Mesothelial cell of epicardium (in vitro differentiated cells): ENCODE results near the gene CFAP69. TPM values are rescaled to one million over a fixed set of nuclear protein-coding genes. Genes with fewer than 3 reads are reported as not detected.

Experiments used
- DNase-seq, 2 experiments: peaks; one replicate each; pipeline ENCODE4 v3.0.0; 2021; ENCODE audit warnings: low spot score in 2 of 2; ENCODE audit not compliant: unreplicated experiment in 2 of 2
- H3K27ac Mint-ChIP-seq: 2 replicates; pipeline ENCODE4 v1.8.0; 2021; ENCODE audit warnings: mixed read lengths
- H3K27me3 Mint-ChIP-seq: 2 replicates; pipeline ENCODE4 v1.8.0; 2021; ENCODE audit warnings: low read depth, mixed read lengths
- H3K36me3 Mint-ChIP-seq: 2 replicates; pipeline ENCODE4 v1.8.0; 2021; ENCODE audit warnings: mixed read lengths
- H3K4me1 Mint-ChIP-seq: 2 replicates; pipeline ENCODE4 v1.8.0; 2021; ENCODE audit warnings: mixed read lengths
- H3K4me3 Mint-ChIP-seq: 2 replicates; pipeline ENCODE4 v1.8.0; 2021; ENCODE audit warnings: mild to moderate bottlenecking, moderate library complexity, mixed read lengths
- H3K9me3 Mint-ChIP-seq: 2 replicates; pipeline ENCODE4 v1.8.0; 2021; ENCODE audit warnings: mixed read lengths
- total RNA-seq: library from RNA; stranded (reverse); gene quantifications from 3 replicates; pipeline ENCODE4 v1.2.1, GENCODE V29; 2021
- TF ChIP-seq, protein P1 (sequence below): fragments of 200-600 bp; sonication (generic); IDR thresholded peaks from one replicate; pipeline ENCODE4 v1.5.0; 2021; ENCODE audit warnings: antibody characterized with exemption; ENCODE audit not compliant: unreplicated experiment

The CFAP69 gene
- total RNA-seq, 1 donor from 2014 or later, result 3.7 TPM

DNA sequence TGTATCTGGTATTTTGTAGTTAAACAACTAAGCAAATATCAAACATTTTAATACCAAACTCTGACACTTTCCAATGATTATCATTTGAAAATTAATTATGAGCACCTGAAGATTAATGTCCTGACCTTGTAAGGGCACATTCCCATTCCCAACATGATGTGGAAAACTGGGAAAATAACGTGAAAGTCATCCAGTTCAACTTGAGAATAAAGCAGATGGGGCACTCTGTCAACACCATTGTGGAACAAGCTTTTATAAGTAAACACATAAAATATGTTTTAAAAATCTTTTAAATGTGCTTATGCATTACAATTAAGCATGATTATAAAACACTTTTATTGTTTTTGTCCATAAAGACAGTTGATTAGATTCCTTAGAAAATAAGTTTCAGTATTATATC, 19.4 kb upstream of the CFAP69 start:
- H3K36me3 Mint-ChIP-seq, result no peaks in the 10 kb centered on the region
- peaks cover 4% of the 10 kb centered on the region for H3K4me1 Mint-ChIP-seq
- H3K4me3 Mint-ChIP-seq, result no peak overlapping the region
- peaks cover 3% of the 10 kb centered on the region for H3K27me3 Mint-ChIP-seq
- no peak for DNase-seq
- no peaks in the 10 kb centered on the region for H3K9me3 Mint-ChIP-seq
- H3K27ac Mint-ChIP-seq, result no peak overlapping the region
- TF ChIP-seq, protein P1, sequence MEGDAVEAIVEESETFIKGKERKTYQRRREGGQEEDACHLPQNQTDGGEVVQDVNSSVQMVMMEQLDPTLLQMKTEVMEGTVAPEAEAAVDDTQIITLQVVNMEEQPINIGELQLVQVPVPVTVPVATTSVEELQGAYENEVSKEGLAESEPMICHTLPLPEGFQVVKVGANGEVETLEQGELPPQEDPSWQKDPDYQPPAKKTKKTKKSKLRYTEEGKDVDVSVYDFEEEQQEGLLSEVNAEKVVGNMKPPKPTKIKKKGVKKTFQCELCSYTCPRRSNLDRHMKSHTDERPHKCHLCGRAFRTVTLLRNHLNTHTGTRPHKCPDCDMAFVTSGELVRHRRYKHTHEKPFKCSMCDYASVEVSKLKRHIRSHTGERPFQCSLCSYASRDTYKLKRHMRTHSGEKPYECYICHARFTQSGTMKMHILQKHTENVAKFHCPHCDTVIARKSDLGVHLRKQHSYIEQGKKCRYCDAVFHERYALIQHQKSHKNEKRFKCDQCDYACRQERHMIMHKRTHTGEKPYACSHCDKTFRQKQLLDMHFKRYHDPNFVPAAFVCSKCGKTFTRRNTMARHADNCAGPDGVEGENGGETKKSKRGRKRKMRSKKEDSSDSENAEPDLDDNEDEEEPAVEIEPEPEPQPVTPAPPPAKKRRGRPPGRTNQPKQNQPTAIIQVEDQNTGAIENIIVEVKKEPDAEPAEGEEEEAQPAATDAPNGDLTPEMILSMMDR, result no peak

DNA sequence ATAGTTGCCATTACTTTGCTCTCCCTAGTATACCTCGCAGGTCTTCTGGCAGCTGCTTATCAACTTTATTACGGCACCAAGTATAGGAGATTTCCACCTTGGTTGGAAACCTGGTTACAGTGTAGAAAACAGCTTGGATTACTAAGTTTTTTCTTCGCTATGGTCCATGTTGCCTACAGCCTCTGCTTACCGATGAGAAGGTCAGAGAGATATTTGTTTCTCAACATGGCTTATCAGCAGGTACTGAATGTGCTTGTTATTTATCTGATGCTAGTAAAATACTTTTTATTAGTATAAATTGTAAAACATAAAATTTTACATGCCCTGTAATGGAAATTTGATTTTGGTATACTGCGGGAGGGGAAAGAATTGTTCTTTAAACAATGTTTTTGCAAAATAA, 17.7 kb upstream of the CFAP69 start:
- no peak overlapping the region for H3K4me3 Mint-ChIP-seq
- DNase-seq, result no peak
- no peak overlapping the region for H3K27ac Mint-ChIP-seq
- H3K27me3 Mint-ChIP-seq, result no peaks in the 10 kb centered on the region
- H3K9me3 Mint-ChIP-seq, result no peaks in the 10 kb centered on the region
- H3K4me1 Mint-ChIP-seq, result peaks cover 5% of the 10 kb centered on the region
- TF ChIP-seq, protein P1, result no peak
- H3K36me3 Mint-ChIP-seq, result no peaks in the 10 kb centered on the region

DNA sequence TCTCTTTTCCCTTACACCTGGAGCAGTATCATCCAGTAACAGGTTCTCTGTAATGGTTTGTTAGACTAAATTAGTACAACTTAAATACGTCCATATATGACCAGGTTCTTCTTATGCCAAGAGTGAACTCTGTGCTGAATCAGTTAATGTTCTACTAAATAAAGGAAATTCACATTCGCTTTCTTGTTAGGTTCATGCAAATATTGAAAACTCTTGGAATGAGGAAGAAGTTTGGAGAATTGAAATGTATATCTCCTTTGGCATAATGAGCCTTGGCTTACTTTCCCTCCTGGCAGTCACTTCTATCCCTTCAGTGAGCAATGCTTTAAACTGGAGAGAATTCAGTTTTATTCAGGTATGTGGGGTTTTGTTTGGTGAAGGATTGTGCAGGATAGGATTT, 15.3 kb upstream of the CFAP69 start:
- no peak for DNase-seq
- TF ChIP-seq, protein P1, result no peak
- Mint-ChIP-seq H3K9me3 (no peaks in the 10 kb centered on the region), H3K36me3 (no peaks in the 10 kb centered on the region), H3K27ac (no peak overlapping the region), H3K4me3 (no peak overlapping the region), H3K4me1 (peaks cover 6% of the 10 kb centered on the region), H3K27me3 (no peaks in the 10 kb centered on the region)

DNA sequence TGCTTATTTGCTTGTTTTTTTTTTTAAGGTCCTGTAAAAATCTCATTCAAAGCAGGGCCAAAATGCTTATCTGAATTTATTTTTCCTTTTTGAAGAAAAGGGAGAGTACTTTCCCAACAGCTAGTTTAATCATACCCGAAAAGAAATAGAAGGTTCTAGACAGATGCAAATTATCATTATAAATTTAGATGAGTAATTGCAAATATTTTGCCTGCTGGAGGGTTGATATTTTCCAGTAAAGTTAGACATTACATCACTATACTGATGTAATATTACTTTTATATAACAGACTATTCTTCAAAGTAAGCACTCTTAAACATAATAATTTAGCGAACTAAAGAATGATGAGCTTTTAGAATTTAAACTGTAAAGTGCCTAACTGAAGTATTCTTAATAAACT, 14.1 kb upstream of the CFAP69 start:
- no peaks in the 10 kb centered on the region for H3K9me3 Mint-ChIP-seq
- no peak overlapping the region for H3K4me3 Mint-ChIP-seq
- no peaks in the 10 kb centered on the region for H3K36me3 Mint-ChIP-seq
- TF ChIP-seq, protein P1, result no peak
- no peaks in the 10 kb centered on the region for H3K27me3 Mint-ChIP-seq
- no peak overlapping the region for H3K27ac Mint-ChIP-seq
- H3K4me1 Mint-ChIP-seq, result peaks cover 6% of the 10 kb centered on the region
- no peak for DNase-seq

DNA sequence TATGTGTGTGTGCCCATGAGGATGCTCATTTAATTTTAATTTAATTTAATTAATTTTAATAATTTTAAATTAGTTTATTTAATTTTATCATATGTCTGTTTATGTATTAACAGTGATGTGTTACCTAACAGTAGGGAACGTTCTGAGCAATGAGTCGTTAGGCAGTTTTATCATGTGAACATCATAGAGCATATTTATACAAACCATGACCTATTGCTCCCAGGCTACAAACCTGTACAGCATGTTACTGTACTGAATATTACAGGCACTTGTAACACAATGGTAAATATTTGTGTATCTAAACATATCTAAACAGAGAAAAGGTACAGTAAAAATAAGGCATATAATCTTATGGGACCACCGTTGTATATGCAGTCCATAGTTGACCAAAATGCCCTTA, 13.7 kb upstream of the CFAP69 start:
- no peak for DNase-seq
- Mint-ChIP-seq H3K27me3 (no peaks in the 10 kb centered on the region), H3K4me1 (peaks cover 6% of the 10 kb centered on the region), H3K9me3 (no peaks in the 10 kb centered on the region), H3K4me3 (no peak overlapping the region), H3K36me3 (no peaks in the 10 kb centered on the region), H3K27ac (no peak overlapping the region)
- TF ChIP-seq, protein P1, result no peak

DNA sequence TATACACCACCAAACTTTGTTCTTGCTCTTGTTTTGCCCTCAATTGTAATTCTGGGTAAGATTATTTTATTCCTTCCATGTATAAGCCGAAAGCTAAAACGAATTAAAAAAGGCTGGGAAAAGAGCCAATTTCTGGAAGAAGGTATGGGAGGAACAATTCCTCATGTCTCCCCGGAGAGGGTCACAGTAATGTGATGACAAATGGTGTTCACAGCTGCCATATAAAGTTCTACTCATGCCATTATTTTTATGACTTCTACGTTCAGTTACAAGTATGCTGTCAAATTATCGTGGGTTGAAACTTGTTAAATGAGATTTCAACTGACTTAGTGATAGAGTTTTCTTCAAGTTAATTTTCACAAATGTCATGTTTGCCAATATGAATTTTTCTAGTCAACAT, 12.5 kb upstream of the CFAP69 start:
- DNase-seq, result no peak
- Mint-ChIP-seq H3K36me3 (no peaks in the 10 kb centered on the region), H3K27me3 (no peaks in the 10 kb centered on the region), H3K9me3 (no peaks in the 10 kb centered on the region), H3K4me3 (no peak overlapping the region), H3K27ac (peak overlapping the region; percentile 25), H3K4me1 (peaks cover 6% of the 10 kb centered on the region)
- TF ChIP-seq, protein P1, result no peak
